ENCODE results near the gene WDR45B. TPM values are rescaled to one million over a fixed set of nuclear protein-coding genes. Genes with fewer than 3 reads are reported as not detected.
"Not testable (repeated sequence)": the region's sequence is repeated elsewhere in the genome, so short reads cannot be mapped to it uniquely, and the experiment has no call there.

Gene WDR45B
- total RNA-seq, 1 experiment from 2014 or later, result 68.2 TPM

- DNase-seq (ENCODE audit: low spot score), result peak; percentile 60
Measured at GRCh38 chr17:82585935-82586575, 62.2 kb downstream of the WDR45B start.

GRCh38 chr17:82583720-82584234 is 64.5 kb downstream of the WDR45B start:
- DNase-seq (ENCODE audit: low spot score), result no peak

GRCh38 chr17:82582709-82583108 is 65.5 kb downstream of the WDR45B start:
- no peak for DNase-seq (ENCODE audit: low spot score)

DNA sequence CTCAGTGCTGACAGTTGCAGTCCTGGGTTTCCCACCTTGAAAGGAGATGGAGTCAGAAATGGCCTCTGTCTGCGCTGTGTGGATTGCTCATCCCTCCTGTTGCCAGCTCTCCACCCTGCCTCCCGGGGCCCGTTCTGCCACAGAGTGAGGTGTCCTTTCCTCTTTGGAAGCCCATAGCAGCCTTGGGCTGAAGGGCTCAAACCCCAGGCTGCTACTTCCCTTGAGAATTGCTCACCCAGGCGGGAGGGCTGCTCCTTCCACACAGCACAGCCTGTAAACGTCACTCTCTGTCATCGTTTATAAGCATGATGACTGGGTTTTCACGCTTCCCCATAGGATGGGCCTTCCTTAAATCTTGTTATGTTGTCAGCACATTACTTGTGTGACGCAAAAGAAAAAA is 66.0 kb downstream of the WDR45B start:
- DNase-seq (ENCODE audit: low spot score), result no peak

DNA sequence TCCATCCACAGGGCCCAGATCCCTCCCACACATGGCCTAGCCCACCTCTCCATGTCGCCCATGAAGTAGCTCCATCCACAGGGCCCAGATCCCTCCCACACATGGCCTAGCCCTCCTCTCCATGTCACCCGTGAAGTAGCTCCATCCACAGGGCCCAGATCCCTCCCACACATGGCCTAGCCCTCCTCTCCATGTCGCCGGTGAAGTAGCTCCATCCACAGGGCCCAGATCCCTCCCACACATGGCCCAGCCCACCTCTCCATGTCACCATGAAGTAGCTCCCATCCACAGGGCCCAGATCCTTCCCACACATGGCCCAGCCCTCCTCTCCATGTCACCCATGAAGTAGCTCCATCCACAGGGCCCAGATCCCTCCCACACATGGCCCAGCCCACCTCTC is 68.3 kb downstream of the WDR45B start:
- not testable (repeated sequence) for DNase-seq (ENCODE audit: low spot score)

GRCh38 chr17:82577300-82577699 is 70.9 kb downstream of the WDR45B start:
- no peak for DNase-seq (ENCODE audit: low spot score)

DNA sequence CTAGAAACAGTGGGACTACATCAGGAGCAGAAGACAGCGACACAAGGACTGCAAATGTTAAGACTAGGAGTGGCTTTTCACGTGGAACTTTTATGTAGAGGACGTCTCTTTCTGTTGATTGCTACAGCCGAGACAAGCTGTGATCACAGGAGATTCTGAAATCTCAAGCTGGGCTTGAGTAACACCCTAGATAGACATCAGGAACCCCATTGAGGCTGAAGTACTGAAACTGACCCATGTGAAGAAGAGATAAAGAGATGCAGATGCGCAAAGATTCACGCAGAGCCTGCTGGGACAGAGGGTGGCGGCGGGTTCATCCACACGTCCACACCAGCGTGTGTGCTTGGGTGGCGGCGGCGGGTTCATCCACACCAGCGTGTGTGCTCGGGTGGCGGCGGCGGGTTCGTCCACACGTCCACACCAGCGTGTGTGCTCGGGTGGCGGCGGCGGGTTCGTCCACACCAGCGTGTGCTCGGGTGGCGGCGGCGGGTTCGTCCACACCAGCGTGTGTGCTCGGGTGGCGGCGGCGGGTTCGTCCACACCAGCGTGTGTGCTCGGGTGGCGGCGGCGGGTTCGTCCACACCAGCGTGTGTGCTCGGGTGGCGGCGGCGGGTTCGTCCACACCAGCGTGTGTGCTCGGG is 72.5 kb downstream of the WDR45B start:
- DNase-seq (ENCODE audit: low spot score), result not testable (repeated sequence)

- DNase-seq (ENCODE audit: low spot score), result no peak
Measured at GRCh38 chr17:82574041-82574440, 74.2 kb downstream of the WDR45B start.

- no peak for DNase-seq (ENCODE audit: low spot score)
Measured at GRCh38 chr17:82571855-82572254, 76.4 kb downstream of the WDR45B start.

DNA sequence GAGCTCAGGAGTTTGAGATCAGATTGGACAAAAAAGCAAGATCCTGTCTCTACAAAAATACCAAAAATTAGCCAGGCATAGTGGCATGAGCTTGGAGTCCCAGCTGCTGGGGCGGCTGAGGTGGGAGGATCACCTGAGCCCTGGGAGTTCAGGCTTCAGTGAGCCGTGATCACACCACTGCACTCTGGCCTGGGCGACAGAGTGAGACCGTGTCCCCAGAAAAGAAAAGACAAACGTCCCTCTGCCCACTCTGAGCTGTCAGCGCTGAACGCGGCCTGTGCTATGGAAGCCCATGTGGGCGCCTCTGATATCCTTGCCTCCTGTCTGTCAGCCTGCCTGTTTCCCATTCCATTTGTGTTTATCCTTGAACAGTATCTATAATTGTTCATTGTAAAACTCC is 78.0 kb downstream of the WDR45B start:
- DNase-seq (ENCODE audit: low spot score), result no peak

DNA sequence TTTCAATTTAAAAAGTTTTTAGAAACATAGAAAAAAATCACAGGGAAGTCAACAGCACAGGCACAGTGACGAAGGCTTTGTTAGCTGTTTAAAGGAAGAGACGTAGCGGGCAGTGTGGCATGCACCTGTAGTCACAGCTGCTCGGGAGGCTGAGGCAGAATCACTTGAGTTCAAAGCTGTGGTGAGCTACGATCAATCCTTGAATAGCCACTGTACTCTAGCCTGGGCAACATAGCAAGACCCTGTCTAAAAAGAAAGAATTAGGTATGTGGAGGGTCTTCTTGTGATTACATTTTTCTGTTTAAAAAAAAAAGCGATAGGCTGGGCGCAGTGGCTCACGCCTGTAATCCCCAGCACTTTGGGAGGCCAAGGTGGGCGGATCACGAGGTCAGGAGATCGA is 78.6 kb downstream of the WDR45B start:
- DNase-seq (ENCODE audit: low spot score), result no peak

- no peak for DNase-seq (ENCODE audit: low spot score)
Measured at GRCh38 chr17:82568997-82569393, 79.2 kb downstream of the WDR45B start.

- no peak for DNase-seq (ENCODE audit: low spot score)
Measured at GRCh38 chr17:82567286-82567685, 81.0 kb downstream of the WDR45B start.

DNA sequence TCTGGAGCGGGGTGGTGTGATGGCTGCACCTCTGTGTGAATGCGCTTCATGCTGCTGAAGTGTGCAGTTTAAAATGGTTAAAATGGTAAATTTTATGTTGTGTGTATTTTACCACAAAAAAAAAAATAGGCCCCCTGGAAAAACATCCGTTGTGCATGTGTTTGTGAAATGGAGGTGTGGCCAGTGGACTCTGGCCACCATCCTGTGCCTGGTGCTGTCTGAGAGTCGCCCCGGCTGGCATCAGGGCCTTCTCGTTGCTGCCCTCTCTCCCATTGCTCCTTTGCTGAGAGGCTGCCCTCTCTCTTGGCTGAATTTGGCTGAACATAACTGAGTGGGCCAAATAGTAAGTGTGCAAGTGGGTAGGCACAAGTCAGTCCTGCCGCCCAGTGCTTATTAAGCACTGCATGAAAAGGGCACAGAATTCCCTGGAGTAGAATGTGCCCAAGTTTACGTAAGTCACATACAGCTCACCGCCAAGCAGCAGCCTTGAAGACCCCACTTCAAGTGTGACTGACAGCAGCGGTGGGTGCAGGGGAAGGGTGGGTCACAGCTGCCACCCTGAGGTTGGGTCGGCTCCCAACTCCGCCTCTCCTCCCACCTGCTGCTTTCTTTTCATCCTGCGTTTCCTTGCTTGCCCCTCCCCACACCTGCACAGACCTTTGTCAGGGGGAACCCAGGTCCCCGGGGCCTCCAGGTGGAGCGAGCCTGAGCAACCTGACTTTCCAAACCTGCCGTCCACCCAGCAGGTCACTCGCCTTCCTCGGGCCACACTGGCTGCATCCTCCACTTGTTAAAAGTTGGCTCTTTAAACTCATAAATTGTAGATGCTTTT is 81.9 kb downstream of the WDR45B start:
- DNase-seq (ENCODE audit: low spot score), result no peak

DNA sequence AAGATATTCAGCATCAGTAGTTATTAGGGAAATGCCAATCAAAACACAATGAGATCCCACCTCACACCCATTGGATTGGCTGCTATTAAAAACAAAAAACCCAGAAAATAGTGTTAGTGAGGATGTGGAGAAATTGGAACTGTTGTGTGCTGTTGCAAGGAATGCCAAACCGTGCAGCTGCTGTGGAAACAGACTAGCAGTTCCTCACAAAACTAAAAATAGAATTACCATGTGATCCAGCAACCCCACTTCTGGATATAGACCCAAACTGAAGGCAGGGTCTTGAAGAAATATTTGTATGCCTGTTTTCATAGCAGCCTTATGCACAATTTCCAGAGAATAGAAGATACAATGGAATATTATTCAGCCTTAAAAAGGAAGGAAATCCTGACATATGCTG is 82.7 kb downstream of the WDR45B start:
- DNase-seq (ENCODE audit: low spot score), result no peak

Other genes starting within 250 kb of the WDR45B start
- gene HEXD, start 230.1 kb downstream of the WDR45B start, total RNA-seq (2014; rRNA removed; shearing (Covaris generic)), result 6.3 and 8.4 TPM in 2 replicates
- gene OGFOD3, start 229.9 kb downstream of the WDR45B start, total RNA-seq (2014; rRNA removed; shearing (Covaris generic)), result 28.3 and 30.1 TPM in 2 replicates
- gene CYBC1, start 197.7 kb downstream of the WDR45B start, total RNA-seq (2014; rRNA removed; shearing (Covaris generic)), result 73.5 and 78.9 TPM in 2 replicates
- 71.6 and 74.3 TPM in 2 replicates for gene NARF, start 189.7 kb downstream of the WDR45B start, total RNA-seq (2014; rRNA removed; shearing (Covaris generic))
- 26.1 and 34.0 TPM in 2 replicates for gene FOXK2, start 128.7 kb downstream of the WDR45B start, total RNA-seq (2014; rRNA removed; shearing (Covaris generic))
- gene RAB40B, start 50.3 kb upstream of the WDR45B start, total RNA-seq (2014; rRNA removed; shearing (Covaris generic)), result 6.3 and 6.8 TPM in 2 replicates
- 22.5 and 23.1 TPM in 2 replicates for gene FN3KRP, start 68.3 kb upstream of the WDR45B start, total RNA-seq (2014; rRNA removed; shearing (Covaris generic))
- gene FN3K, start 87.2 kb upstream of the WDR45B start, total RNA-seq (2014; rRNA removed; shearing (Covaris generic)), result 0.16 TPM in 1 of 2 replicates, not detected in the other
- 17.6 and 28.5 TPM in 2 replicates for gene TBCD, start 103.6 kb upstream of the WDR45B start, total RNA-seq (2014; rRNA removed; shearing (Covaris generic))
- not detected in 2 replicates for gene ZNF750, start 191.6 kb upstream of the WDR45B start, total RNA-seq (2014; rRNA removed; shearing (Covaris generic))

All from H4 (cell line).